Measurements from ENCODE around the gene GNG2. TPM values are rescaled to one million over a fixed set of nuclear protein-coding genes. Genes with fewer than 3 reads are reported as not detected.

Gene GNG2
- total RNA-seq, 1 donor from 2014 or later, result 68.7 TPM

- TF ChIP-seq, protein P1, sequence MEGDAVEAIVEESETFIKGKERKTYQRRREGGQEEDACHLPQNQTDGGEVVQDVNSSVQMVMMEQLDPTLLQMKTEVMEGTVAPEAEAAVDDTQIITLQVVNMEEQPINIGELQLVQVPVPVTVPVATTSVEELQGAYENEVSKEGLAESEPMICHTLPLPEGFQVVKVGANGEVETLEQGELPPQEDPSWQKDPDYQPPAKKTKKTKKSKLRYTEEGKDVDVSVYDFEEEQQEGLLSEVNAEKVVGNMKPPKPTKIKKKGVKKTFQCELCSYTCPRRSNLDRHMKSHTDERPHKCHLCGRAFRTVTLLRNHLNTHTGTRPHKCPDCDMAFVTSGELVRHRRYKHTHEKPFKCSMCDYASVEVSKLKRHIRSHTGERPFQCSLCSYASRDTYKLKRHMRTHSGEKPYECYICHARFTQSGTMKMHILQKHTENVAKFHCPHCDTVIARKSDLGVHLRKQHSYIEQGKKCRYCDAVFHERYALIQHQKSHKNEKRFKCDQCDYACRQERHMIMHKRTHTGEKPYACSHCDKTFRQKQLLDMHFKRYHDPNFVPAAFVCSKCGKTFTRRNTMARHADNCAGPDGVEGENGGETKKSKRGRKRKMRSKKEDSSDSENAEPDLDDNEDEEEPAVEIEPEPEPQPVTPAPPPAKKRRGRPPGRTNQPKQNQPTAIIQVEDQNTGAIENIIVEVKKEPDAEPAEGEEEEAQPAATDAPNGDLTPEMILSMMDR (IDR thresholded peaks at IDR 0.05), result no peak
- intact Hi-C loops (cut with micrococcal nuclease), result loop anchor here (1.0 to 10.0 kb wide), 6 partner anchors 143 to 1531 kb away; partner anchors contain the start of genes DMAC2L, GPR137C, L2HGDH and PSMC6
- CTCF ChIA-PET, result interaction anchor here (1.0 to 1.9 kb wide), 2 partner anchors 41 to 133 kb away, joined by 3 to 10 read pairs; no protein-coding TSS in a partner anchor
- peaks cover 79% of the 10 kb centered on the region for H3K4me1 Mint-ChIP-seq
- peaks cover 2% of the 10 kb centered on the region for H3K36me3 Mint-ChIP-seq (ENCODE audit: low read depth)
- POLR2A ChIA-PET, result interaction anchor here (0.6 to 6.2 kb wide), 6 partner anchors 10 to 94 kb away, joined by 3 to 143 read pairs (median 6); partner anchors contain the start of gene GNG2
- no peak for ATAC-seq (ENCODE audit: low read depth)
- H3K27me3 Mint-ChIP-seq, result no peaks in the 10 kb centered on the region
- H3K9me3 Mint-ChIP-seq, result peaks cover 4% of the 10 kb centered on the region
- H3K4me3 Mint-ChIP-seq, result peak overlapping the region; percentile 19
- H3K27ac Mint-ChIP-seq, result peak overlapping the region; percentile 99
- no peak for DNase-seq
Measured at GRCh38 chr14:51845811-51846210, 14.6 kb upstream of the GNG2 start.

GRCh38 chr14:51846631-51847488 is 13.6 kb upstream of the GNG2 start:
- TF ChIP-seq, protein P1 (IDR thresholded peaks at IDR 0.05), result no peak
- Mint-ChIP-seq H3K9me3 (peaks cover 4% of the 10 kb centered on the region), H3K36me3 (ENCODE audit: low read depth) (peaks cover 2% of the 10 kb centered on the region), H3K4me1 (peaks cover 86% of the 10 kb centered on the region), H3K4me3 (peak overlapping the region; percentile 88), H3K27me3 (no peaks in the 10 kb centered on the region), H3K27ac (peak overlapping the region; percentile 99)
- ATAC-seq (ENCODE audit: low read depth) (peak; percentile 78), DNase-seq (peak; percentile 67)
- ChIA-PET POLR2A (interaction anchor here (0.7 to 6.2 kb wide), 11 partner anchors 9 to 143 kb away, joined by 3 to 143 read pairs (median 6); partner anchors contain the start of gene GNG2), CTCF (interaction anchor here (0.9 to 1.9 kb wide), 5 partner anchors 13 to 133 kb away, joined by 3 to 10 read pairs (median 3); partner anchors contain the start of gene GNG2)
- intact Hi-C loops (cut with micrococcal nuclease), result loop anchor here (1.0 to 10.0 kb wide), 15 partner anchors 13 to 1532 kb away; partner anchors contain the start of genes DMAC2L, GNG2, GPR137C and L2HGDH

- TF ChIP-seq, protein P1 (IDR thresholded peaks at IDR 0.05), result no peak
- peaks cover 85% of the 10 kb centered on the region for H3K4me1 Mint-ChIP-seq
- DNase-seq (no peak), ATAC-seq (ENCODE audit: low read depth) (no peak)
- H3K36me3 Mint-ChIP-seq (ENCODE audit: low read depth), result peaks cover 2% of the 10 kb centered on the region
- intact Hi-C loops (cut with micrococcal nuclease), result loop anchor here (1.0 to 10.0 kb wide), 14 partner anchors 13 to 1533 kb away; partner anchors contain the start of genes DMAC2L, GNG2, GPR137C and L2HGDH
- ChIA-PET POLR2A (interaction anchor here (0.7 to 6.2 kb wide), 10 partner anchors 8 to 143 kb away, joined by 3 to 143 read pairs (median 7); partner anchors contain the start of gene GNG2), CTCF (interaction anchor here (0.9 to 1.9 kb wide), 5 partner anchors 12 to 133 kb away, joined by 3 to 10 read pairs (median 3); partner anchors contain the start of gene GNG2)
- H3K27me3 Mint-ChIP-seq, result no peaks in the 10 kb centered on the region
- H3K9me3 Mint-ChIP-seq, result peaks cover 4% of the 10 kb centered on the region
- peak overlapping the region; percentile 88 for H3K4me3 Mint-ChIP-seq
- peak overlapping the region; percentile 99 for H3K27ac Mint-ChIP-seq
Measured at GRCh38 chr14:51847489-51847796, 13.0 kb upstream of the GNG2 start.

- CTCF ChIA-PET, result interaction anchor here (0.9 to 1.5 kb wide), 2 partner anchors 20 to 57 kb away, joined by 3 to 7 read pairs; no protein-coding TSS in a partner anchor
- Mint-ChIP-seq H3K27me3 (no peaks in the 10 kb centered on the region), H3K4me3 (peak overlapping the region; percentile 59), H3K9me3 (peaks cover 4% of the 10 kb centered on the region), H3K4me1 (peaks cover 86% of the 10 kb centered on the region), H3K27ac (peak overlapping the region; percentile 99), H3K36me3 (ENCODE audit: low read depth) (peaks cover 2% of the 10 kb centered on the region)
- intact Hi-C loops (cut with micrococcal nuclease), result loop anchor here (5.0 to 10.0 kb wide), 5 partner anchors 477 to 1533 kb away; partner anchors contain the start of genes DMAC2L, GPR137C, L2HGDH and PSMC6
- TF ChIP-seq, protein P1 (IDR thresholded peaks at IDR 0.05), result no peak
- no peak for DNase-seq
- ATAC-seq (ENCODE audit: low read depth), result no peak
- POLR2A ChIA-PET, result interaction anchor here (0.7 to 6.2 kb wide), 4 partner anchors 17 to 645 kb away, joined by 4 to 143 read pairs (median 15); partner anchors contain the start of gene GNG2
Measured at GRCh38 chr14:51848120-51848519, 12.3 kb upstream of the GNG2 start.

All from activated B cell treated with CpG ODN at 0.5 μM for 24 hours (primary cell).